GM21786 (cell line): ENCODE measurements around the gene EHF.

Experiments
- ATAC-seq: cut with Tn5 transposase; IDR thresholded peaks from one replicate; pipeline ENCODE4 v1.9.1; 2021; ENCODE audit not compliant: unreplicated experiment

EHF gene

GRCh38 chr11:34601609-34602008 is 19.3 kb upstream of the EHF start:
- no peak for ATAC-seq

GRCh38 chr11:34602245-34602644 is 18.6 kb upstream of the EHF start:
- no peak for ATAC-seq

- no peak for ATAC-seq
These were observed 17.5 kb upstream of the EHF start for GRCh38 chr11:34603129-34604001.

- no peak for ATAC-seq
These were observed 16.7 kb upstream of the EHF start for GRCh38 chr11:34604145-34604544.

- ATAC-seq = no peak
These were observed 16.0 kb upstream of the EHF start for GRCh38 chr11:34604911-34605310.

- ATAC-seq = no peak
These were observed 15.2 kb upstream of the EHF start for GRCh38 chr11:34605481-34606325.

- no peak for ATAC-seq
These were observed 14.4 kb upstream of the EHF start for GRCh38 chr11:34606326-34607120.

- no peak for ATAC-seq
These were observed 11.6 kb upstream of the EHF start for GRCh38 chr11:34609187-34609751.

- no peak for ATAC-seq
These were observed 11.0 kb upstream of the EHF start for GRCh38 chr11:34609850-34610249.

GRCh38 chr11:34610324-34611041 is 10.4 kb upstream of the EHF start:
- no peak for ATAC-seq

GRCh38 chr11:34613015-34613414 is 7.9 kb upstream of the EHF start:
- ATAC-seq = no peak

GRCh38 chr11:34613552-34614056 is 7.3 kb upstream of the EHF start:
- ATAC-seq = peak; percentile 80

GRCh38 chr11:34614344-34615104 is 6.4 kb upstream of the EHF start:
- ATAC-seq = no peak

- no peak for ATAC-seq
These were observed 4.8 kb upstream of the EHF start for GRCh38 chr11:34616086-34616485.

GRCh38 chr11:34616830-34617504 is 3.9 kb upstream of the EHF start:
- no peak for ATAC-seq

GRCh38 chr11:34618406-34618805 is 2.5 kb upstream of the EHF start:
- no peak for ATAC-seq

- no peak for ATAC-seq
These were observed 1.8 kb upstream of the EHF start for GRCh38 chr11:34619062-34619516.

GRCh38 chr11:34620202-34620601 is 691 bp upstream of the EHF start:
- ATAC-seq = no peak

- no peak for ATAC-seq
These were observed 983 bp downstream of the EHF start for GRCh38 chr11:34621876-34622275.
